Astrocyte of the spinal cord (primary cell): ENCODE results near the gene ARF1.

Source experiments
- DNase-seq: peaks from one replicate; pipeline ENCODE4 v3.0.0; 2011; ENCODE audit warnings: low read depth, low spot score
- H3K4me3 ChIP-seq: 2 replicates; pipeline ENCODE4 v1.5.1; 2011; ENCODE audit warnings: low read depth, mild to moderate bottlenecking, low read length, moderate library complexity
- CTCF ChIP-seq: IDR thresholded peaks from 2 replicates; pipeline ENCODE4 v1.5.1; 2012; ENCODE audit warnings: low read depth, mild to moderate bottlenecking, low read length, inconsistent platforms
- in situ Hi-C: cut with HindIII; loops from 2 replicates; pipeline ENCODE4 v1.10.0; 2017; ENCODE audit warnings: low sequenced_read_pairs

The ARF1 gene

GRCh38 chr1:228038387-228039005 is 44.0 kb upstream of the ARF1 start:
- no peak overlapping the region for H3K4me3 ChIP-seq
- in situ Hi-C loops, result no loop called here
- DNase-seq, result no peak
- no peak for TF ChIP-seq CTCF

GRCh38 chr1:228039006-228039903 is 43.3 kb upstream of the ARF1 start:
- in situ Hi-C loops, result no loop called here
- H3K4me3 ChIP-seq, result no peak overlapping the region
- DNase-seq, result no peak
- no peak for TF ChIP-seq CTCF

- no peak overlapping the region for H3K4me3 ChIP-seq
- no peak for DNase-seq
- in situ Hi-C loops, result no loop called here
- no peak for TF ChIP-seq CTCF
Observed at GRCh38 chr1:228039986-228040385, 42.5 kb upstream of the ARF1 start.

GRCh38 chr1:228041316-228041715 is 41.2 kb upstream of the ARF1 start:
- no peak overlapping the region for H3K4me3 ChIP-seq
- in situ Hi-C loops, result no loop called here
- TF ChIP-seq CTCF, result no peak
- DNase-seq, result no peak

- DNase-seq, result no peak
- in situ Hi-C loops, result no loop called here
- H3K4me3 ChIP-seq, result no peak overlapping the region
- TF ChIP-seq CTCF, result no peak
Observed at GRCh38 chr1:228042508-228042907, 40.0 kb upstream of the ARF1 start.

GRCh38 chr1:228043281-228043848 is 39.1 kb upstream of the ARF1 start:
- no peak for DNase-seq
- in situ Hi-C loops, result no loop called here
- H3K4me3 ChIP-seq, result no peak overlapping the region
- no peak for TF ChIP-seq CTCF
